NCI-H2107 treated with DMSO at 0.1 percent for 48 hours (cell line): Measurements from ENCODE around the gene TERB1.

Source experiments
- DNase-seq: peaks from one replicate; lab custom pipeline; 2025; ENCODE audit not compliant: unreplicated experiment; lab: John Stamatoyannopoulos, UW

Gene TERB1

GRCh38 chr16:66711581-66711980 lies 89.8 kb downstream of the TERB1 start:
- DNase-seq, result no peak

GRCh38 chr16:66706506-66706880 lies 94.9 kb downstream of the TERB1 start:
- DNase-seq, result no peak

- no peak for DNase-seq
These were observed 95.4 kb downstream of the TERB1 start for GRCh38 chr16:66705790-66706505.
